NB4 (cell line): ENCODE data around the gene SLC39A1.
A peak's percentile ranks its signal among the peaks of the same experiment; 100 is the strongest.

Source experiments
- DNase-seq: peaks from one replicate; pipeline ENCODE4 v3.0.0; 2010; ENCODE audit warnings: low read depth
- H3K4me3 ChIP-seq: one replicate; pipeline ENCODE4 v1.5.1; 2011; ENCODE audit warnings: mild to moderate bottlenecking, low read depth, low read length, moderate library complexity
- CTCF ChIP-seq: IDR thresholded peaks from one replicate; pipeline ENCODE4 v1.5.1; 2012; ENCODE audit warnings: low read depth, low read length
- MAX ChIP-seq: IDR thresholded peaks from 2 replicates; pipeline ENCODE4 v1.6.1; 2011; ENCODE audit warnings: low read depth, low read length
- MYC ChIP-seq: IDR thresholded peaks from 2 replicates; pipeline ENCODE4 v1.6.1; 2011; ENCODE audit warnings: low read depth, low read length
- POLR2A ChIP-seq: IDR thresholded peaks from 2 replicates; pipeline ENCODE4 v1.6.1; 2011; ENCODE audit warnings: mild to moderate bottlenecking; ENCODE audit not compliant: insufficient read length; ENCODE audit errors: extremely low read depth

SLC39A1 gene

GRCh38 chr1:153960206-153960605, 3.1 kb downstream of the SLC39A1 start:
- TF ChIP-seq CTCF, result no peak
- TF ChIP-seq MAX, result no peak
- no peak for TF ChIP-seq MYC
- TF ChIP-seq POLR2A, result no peak
- H3K4me3 ChIP-seq, result no peak overlapping the region
- DNase-seq, result no peak

- no peak for TF ChIP-seq CTCF
- no peak for TF ChIP-seq MYC
- no peak for TF ChIP-seq POLR2A
- TF ChIP-seq MAX, result no peak
These were observed 3.9 kb downstream of the SLC39A1 start for GRCh38 chr1:153959454-153959853.

GRCh38 chr1:153958961-153959260, 4.4 kb downstream of the SLC39A1 start:
- peak overlapping the region; percentile 23 for H3K4me3 ChIP-seq
- no peak for TF ChIP-seq POLR2A
- TF ChIP-seq MAX, result no peak
- no peak for TF ChIP-seq CTCF
- TF ChIP-seq MYC, result no peak

More at GRCh38 chr1:153959454-153959853, 3.9 kb downstream of the SLC39A1 start:
- no peak overlapping the region for H3K4me3 ChIP-seq
- no peak for DNase-seq

GRCh38 chr1:153958111-153958960, 5.0 kb downstream of the SLC39A1 start, which contains the start of gene CRTC2:
CRTC2 (minus strand) TSS chr1:153958612; CDS start chr1:153958497, 115 bp downstream.
- peak; percentile 98 for DNase-seq
- peak within 1 kb of the TSS; percentile 92 for H3K4me3 ChIP-seq
- TF ChIP-seq MAX (no peak), POLR2A (peak; percentile 44), MYC (peak; percentile 34; the same call in 1 of the 2 replicates)

More at GRCh38 chr1:153958961-153959260, 4.4 kb downstream of the SLC39A1 start:
- DNase-seq, result no peak

- peak overlapping the region; percentile 92 for H3K4me3 ChIP-seq
- peak; percentile 69 for DNase-seq
- TF ChIP-seq MYC (peak; percentile 43; the same call in 1 of the 2 replicates), MAX (no peak), POLR2A (no peak), CTCF (no peak)
These were observed 5.6 kb downstream of the SLC39A1 start for GRCh38 chr1:153957744-153958110.
